ENCODE results near the gene LRRC8C. TPM values are rescaled to one million over a fixed set of nuclear protein-coding genes. Genes with fewer than 3 reads are reported as not detected.

LRRC8C gene
- total RNA-seq, 1 donor from 2014 or later: 5.2 TPM

DNA sequence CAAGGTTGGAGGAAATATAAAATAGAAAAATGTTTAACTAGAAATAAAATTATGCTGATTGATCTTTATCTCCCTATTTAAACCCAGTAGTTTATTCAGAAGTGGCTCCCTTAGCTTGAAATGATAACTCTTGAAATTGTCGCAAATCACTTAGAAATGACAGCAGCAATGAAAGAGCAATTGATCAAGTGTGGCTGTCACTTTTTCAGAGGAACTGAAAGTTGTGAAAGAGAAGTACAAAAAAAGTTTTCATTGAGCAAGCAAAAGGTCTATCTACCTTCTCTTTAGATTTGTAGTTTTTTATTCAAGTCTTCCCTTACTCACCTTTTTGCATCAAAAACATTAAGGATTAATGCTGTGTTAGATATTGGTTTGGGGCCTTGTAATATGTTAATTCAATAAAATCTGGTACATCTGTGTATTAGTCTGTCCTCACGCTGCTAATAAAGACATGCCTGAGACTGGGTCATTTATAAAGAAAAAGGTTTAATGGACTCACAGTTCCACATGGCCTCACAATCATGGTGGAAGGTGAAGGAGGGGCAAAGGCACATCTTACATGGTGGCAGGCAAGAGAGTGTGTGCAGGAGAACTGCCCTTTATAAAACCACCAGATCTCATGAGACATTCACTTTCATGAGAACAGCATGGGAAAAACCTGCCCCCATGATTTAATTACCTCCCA, 48.3 kb downstream of the LRRC8C start:
- no peak for DNase-seq (ENCODE audit: extremely low spot score, unreplicated experiment)
- H3K27me3 Mint-ChIP-seq: no peaks in the 10 kb centered on the region

DNA sequence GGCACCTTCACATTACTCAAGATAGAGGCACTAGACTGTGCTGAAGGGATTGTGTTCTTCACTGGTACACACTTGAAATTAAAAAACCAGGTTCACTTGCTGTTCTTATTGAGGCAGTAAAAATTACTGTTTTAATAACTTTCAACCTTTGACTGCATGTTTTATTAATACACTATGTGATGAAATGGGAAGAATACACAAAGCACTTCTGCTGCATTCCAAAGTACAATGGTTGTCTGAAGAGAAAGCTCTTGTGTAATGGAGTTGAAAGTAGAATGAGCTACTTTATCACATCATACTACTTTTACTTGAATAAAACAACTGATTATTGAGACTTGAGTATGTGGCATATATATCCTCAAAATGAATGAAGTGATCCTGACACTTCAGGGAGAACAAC, 49.7 kb downstream of the LRRC8C start:
- peaks cover 10% of the 10 kb centered on the region for H3K36me3 Mint-ChIP-seq
- H3K27me3 Mint-ChIP-seq: no peaks in the 10 kb centered on the region
- no peak overlapping the region for H3K27ac Mint-ChIP-seq
- no peak for DNase-seq (ENCODE audit: extremely low spot score, unreplicated experiment)
- H3K4me1 Mint-ChIP-seq (ENCODE audit: unreplicated experiment): peaks cover 18% of the 10 kb centered on the region
- H3K9me3 Mint-ChIP-seq: peaks cover 12% of the 10 kb centered on the region
- TF ChIP-seq, protein P1, sequence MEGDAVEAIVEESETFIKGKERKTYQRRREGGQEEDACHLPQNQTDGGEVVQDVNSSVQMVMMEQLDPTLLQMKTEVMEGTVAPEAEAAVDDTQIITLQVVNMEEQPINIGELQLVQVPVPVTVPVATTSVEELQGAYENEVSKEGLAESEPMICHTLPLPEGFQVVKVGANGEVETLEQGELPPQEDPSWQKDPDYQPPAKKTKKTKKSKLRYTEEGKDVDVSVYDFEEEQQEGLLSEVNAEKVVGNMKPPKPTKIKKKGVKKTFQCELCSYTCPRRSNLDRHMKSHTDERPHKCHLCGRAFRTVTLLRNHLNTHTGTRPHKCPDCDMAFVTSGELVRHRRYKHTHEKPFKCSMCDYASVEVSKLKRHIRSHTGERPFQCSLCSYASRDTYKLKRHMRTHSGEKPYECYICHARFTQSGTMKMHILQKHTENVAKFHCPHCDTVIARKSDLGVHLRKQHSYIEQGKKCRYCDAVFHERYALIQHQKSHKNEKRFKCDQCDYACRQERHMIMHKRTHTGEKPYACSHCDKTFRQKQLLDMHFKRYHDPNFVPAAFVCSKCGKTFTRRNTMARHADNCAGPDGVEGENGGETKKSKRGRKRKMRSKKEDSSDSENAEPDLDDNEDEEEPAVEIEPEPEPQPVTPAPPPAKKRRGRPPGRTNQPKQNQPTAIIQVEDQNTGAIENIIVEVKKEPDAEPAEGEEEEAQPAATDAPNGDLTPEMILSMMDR (conservative IDR thresholded peaks at IDR 0.05): no peak
- H3K4me3 Mint-ChIP-seq: no peak overlapping the region

More for the DNA sequence above, 48.3 kb downstream of the LRRC8C start:
- Mint-ChIP-seq H3K9me3 (peaks cover 12% of the 10 kb centered on the region), H3K4me1 (ENCODE audit: unreplicated experiment) (peaks cover 10% of the 10 kb centered on the region), H3K27ac (no peak overlapping the region), H3K36me3 (peaks cover 3% of the 10 kb centered on the region), H3K4me3 (no peak overlapping the region)
- TF ChIP-seq, protein P1 (conservative IDR thresholded peaks at IDR 0.05): no peak

DNA sequence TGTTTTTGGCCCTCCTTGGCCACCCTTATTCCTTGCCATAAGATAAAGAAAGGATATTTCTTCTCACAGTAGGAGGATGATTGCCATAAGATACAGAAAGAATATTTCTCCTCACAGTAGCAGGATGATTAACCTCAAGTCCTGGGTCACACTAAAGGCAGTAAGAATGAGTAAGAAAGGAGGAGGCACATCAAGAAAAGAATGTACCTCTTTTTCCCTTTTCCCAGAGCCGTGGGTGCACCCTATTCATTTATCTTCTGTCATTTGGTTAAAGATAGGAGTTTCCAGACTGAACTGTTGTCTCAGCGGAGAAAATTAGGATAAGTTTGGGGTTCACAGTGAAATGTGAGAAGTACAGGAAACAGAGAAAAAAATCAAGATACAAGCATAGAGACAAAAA, 52.5 kb downstream of the LRRC8C start:
- Mint-ChIP-seq H3K4me1 (ENCODE audit: unreplicated experiment) (peaks cover 32% of the 10 kb centered on the region), H3K27ac (no peak overlapping the region), H3K4me3 (no peak overlapping the region), H3K27me3 (no peaks in the 10 kb centered on the region), H3K36me3 (peaks cover 14% of the 10 kb centered on the region), H3K9me3 (peaks cover 13% of the 10 kb centered on the region)
- TF ChIP-seq, protein P1 (conservative IDR thresholded peaks at IDR 0.05): no peak
- DNase-seq (ENCODE audit: extremely low spot score, unreplicated experiment): no peak

DNA sequence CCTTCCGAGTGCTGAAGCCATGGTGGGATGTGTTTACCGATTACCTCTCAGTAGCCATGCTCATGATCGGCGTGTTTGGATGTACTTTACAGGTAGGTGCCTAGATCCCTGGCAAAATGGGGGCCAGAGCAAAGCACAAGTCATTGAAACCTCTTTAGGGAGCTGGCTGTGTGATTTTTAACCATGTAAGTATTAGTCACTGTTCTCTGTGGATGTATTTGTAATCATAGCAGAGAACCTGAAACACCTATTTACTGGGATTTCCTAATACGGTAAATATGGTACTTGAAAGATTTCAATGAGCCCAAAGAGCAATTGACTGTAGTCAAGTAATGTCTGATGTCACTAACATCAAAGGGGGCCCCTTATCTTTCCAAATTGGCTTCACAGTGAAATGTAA, 53.6 kb downstream of the LRRC8C start:
- Mint-ChIP-seq H3K9me3 (peaks cover 13% of the 10 kb centered on the region), H3K36me3 (peaks cover 14% of the 10 kb centered on the region), H3K4me3 (no peak overlapping the region), H3K27ac (no peak overlapping the region), H3K4me1 (ENCODE audit: unreplicated experiment) (peaks cover 32% of the 10 kb centered on the region), H3K27me3 (no peaks in the 10 kb centered on the region)
- no peak for DNase-seq (ENCODE audit: extremely low spot score, unreplicated experiment)
- TF ChIP-seq, protein P1 (conservative IDR thresholded peaks at IDR 0.05): no peak

DNA sequence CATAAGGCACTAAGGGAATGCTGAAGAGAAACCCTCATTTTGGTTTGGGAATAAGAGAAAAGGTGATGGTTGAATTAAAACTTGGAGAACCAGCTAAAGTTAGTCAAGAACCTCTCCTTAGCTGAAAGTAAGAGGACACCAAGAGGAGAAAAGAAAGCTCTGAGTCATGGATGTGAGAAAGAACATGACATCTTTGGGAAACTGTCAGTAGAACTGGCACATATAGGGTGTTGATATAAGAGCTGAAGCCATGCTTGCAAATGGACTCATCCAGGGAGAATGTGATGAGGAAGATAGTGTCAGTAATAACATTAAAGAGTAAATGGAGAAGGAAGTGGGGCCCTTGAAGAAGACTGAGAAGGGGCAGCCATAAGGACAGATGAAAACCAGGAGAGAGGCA, 54.3 kb downstream of the LRRC8C start:
- Mint-ChIP-seq H3K27ac (no peak overlapping the region), H3K9me3 (peaks cover 13% of the 10 kb centered on the region), H3K27me3 (no peaks in the 10 kb centered on the region), H3K36me3 (peaks cover 14% of the 10 kb centered on the region), H3K4me1 (ENCODE audit: unreplicated experiment) (peaks cover 33% of the 10 kb centered on the region), H3K4me3 (no peak overlapping the region)
- no peak for DNase-seq (ENCODE audit: extremely low spot score, unreplicated experiment)
- TF ChIP-seq, protein P1 (conservative IDR thresholded peaks at IDR 0.05): no peak
